Esophagus mucosa (tissue), 1 donor: ENCODE results near the gene RPS21. TPM values are rescaled to one million over a fixed set of nuclear protein-coding genes. Genes with fewer than 3 reads are reported as not detected.

Experiments used
- ATAC-seq: fragments of 200-7000 bp; cut with Tn5 transposase; one replicate; pipeline ENCODE4 v1.9.1; 2020
- total RNA-seq: library from RNA; stranded (reverse); gene quantifications from one replicate; pipeline ENCODE4 v1.2.4, GENCODE V29; 2023
- donor health status: DM: yes; HTN: yes; CAD: no.

The RPS21 gene
- total RNA-seq, 1 donor from 2014 or later, result 1,745 TPM

GRCh38 chr20:62398120-62398821 lies 11.4 kb downstream of the RPS21 start:
- ATAC-seq, result no peak

GRCh38 chr20:62400021-62400420 lies 13.1 kb downstream of the RPS21 start:
- no peak for ATAC-seq

GRCh38 chr20:62400541-62400940 lies 13.6 kb downstream of the RPS21 start:
- no peak for ATAC-seq

- ATAC-seq, result no peak
These were observed 14.5 kb downstream of the RPS21 start for GRCh38 chr20:62401331-62401779.

- no peak for ATAC-seq
These were observed 15.7 kb downstream of the RPS21 start for GRCh38 chr20:62402456-62403150.

DNA sequence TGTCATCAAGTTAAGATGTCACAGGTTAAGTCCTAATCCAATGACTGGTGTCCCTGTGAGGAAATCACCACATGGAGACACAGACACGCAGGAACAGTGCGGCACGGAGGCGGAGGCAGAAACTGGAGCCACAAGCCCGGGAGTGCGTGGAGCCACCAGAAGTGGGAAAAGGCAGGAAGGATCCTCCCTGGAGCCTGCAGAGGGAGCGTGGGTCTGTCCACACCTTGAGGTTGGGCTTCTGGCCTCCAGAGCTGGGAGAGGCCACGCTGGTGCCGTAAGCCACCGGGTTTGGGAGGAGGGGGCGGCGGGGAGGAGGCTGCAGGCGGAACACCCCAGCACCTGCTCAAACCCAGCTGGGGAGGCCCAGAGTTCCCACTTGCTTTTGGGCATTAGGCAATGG lies 16.4 kb downstream of the RPS21 start:
- ATAC-seq, result no peak

DNA sequence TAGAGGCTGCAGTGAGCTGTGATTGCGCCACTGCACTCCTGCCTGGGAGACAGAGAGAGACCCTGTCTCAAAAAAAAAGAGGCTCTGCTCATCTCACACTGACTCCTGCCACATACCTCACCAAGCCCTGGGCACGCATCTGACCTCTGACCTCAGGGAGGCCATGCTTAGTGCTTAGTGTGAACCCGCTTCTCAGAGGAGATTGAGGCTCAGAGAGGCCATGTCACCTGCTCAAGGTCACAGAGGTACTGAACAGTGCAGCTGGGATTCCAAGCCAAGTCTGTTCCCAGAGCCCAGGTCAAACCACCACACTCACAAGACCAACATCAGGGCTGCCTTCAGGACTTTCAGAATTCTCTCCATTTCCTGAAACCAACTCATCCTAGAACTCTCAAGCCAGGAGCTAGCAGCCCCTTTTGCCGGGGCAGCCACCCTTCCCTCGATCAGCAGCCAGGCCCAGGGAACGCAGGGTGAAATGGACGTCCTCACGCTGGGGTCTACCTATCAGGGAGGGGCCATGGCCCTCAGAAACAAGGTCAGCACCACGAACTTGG lies 17.3 kb downstream of the RPS21 start:
- no peak for ATAC-seq

DNA sequence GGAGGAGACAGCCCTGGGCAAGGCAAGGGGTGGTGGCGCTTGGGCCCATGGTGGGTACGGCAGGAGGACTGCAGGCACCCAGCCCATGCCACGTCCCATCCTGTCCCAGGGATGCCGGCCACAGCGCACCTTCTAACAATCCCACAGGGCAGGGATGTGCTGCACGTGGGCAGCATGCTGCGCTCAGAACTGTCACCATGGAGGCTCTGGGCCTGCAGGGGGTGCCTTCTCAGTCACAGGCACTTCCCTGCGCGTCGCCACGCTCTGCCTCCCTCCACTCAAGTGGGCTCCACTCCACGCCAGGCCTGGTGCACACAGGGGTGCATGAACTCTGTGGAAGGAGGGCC lies 17.8 kb downstream of the RPS21 start:
- no peak for ATAC-seq

DNA sequence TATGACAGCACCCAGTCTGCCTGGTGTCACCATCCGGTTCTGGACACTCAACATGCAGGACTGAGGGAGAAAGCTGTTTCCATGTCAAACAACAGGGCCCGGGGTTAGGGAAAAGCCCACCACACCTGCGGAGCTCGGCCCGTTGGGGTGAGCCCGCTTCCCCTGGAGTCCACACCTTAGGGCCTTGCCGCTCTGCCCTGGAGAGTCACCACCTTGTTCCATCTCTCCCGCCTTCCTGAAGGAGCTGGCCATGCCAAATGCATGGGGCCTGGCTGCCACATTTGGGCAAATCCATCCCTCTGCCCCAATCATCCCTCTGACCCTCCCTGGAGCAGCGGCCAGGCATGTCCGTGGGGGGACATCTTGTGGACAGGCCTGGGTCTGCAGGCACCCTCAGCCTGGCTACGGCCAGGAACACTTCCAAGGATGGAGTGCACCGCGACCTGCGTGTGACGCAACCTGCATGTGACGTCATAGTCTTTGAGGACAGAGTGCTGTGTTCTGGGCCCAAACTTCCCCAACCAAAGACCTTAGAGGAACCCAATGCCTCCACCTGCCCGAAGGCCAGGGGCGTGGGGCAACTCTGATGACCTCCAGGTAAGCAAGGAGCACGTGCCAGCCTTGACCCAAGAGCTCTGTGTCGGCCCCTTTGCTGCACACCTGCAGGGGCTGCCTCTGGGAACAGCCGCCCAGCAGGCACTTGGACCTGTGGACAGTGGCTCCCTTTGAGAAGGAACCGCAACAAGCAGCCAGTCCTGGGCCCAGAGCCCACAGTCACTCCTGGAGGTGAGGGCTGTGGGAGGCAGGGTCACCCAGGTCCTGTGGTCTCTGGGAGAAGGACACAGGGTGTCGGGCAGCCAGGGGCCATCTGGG lies 18.4 kb downstream of the RPS21 start:
- ATAC-seq, result no peak

DNA sequence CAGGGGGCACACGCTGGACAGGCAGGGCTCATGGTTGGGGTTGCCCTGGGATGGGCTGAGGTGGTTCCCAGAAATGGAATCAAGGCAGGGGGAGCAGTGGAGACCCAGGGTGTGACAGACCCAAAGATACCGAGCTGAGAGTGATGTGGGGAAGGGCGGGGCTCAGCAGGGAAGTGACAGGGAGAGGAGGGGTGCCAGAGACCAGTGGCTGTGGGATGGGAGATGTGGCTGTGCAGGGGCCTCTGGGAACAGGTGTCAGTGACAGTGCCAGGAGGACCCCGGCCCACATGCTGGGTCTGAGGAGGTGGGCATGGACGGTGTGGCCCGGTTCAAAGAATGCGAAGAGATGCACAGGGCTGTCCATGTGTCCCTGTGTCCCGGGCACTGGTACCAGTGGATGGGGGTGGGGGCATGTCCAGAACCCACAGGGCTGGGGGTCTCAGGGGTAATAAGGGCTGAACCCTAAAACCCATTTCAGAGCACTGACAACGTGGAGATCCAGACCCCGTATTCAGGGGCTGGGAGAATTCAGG lies 19.1 kb downstream of the RPS21 start:
- no peak for ATAC-seq

DNA sequence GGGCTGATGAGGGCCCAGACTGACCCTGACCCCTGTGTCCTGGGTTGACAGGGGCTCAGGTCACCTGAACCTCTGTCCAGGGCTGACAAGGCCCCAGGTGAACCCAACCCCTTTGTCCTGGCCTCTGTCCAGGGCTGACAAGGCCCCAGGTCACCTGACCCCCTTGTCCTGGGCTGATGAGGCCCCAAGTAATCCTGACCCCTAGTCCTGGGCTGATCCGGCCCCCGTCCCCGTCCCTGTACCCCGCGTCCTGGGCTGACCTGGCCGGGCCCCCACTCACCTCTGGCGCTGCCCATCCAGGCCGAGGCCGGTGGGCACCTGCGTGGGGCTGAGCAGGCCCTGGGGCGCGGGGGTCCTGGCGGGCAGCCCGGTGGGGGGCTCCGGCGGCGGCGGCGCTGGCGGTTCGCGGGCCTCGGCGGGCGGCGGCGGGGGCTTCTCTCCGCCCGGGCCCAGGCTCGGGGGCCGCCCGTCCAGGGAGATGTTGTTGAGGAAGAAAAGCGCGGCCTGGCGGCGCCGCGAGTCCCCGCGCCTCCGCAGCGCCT lies 19.8 kb downstream of the RPS21 start:
- ATAC-seq, result no peak

- peak; percentile 85 for ATAC-seq
These were observed 20.5 kb downstream of the RPS21 start, which contains the start of gene CABLES2 for GRCh38 chr20:62407221-62407992. Gene CABLES2 (minus strand): TSS chr20:62407285. CDS start chr20:62407276, 9 bp downstream.

DNA sequence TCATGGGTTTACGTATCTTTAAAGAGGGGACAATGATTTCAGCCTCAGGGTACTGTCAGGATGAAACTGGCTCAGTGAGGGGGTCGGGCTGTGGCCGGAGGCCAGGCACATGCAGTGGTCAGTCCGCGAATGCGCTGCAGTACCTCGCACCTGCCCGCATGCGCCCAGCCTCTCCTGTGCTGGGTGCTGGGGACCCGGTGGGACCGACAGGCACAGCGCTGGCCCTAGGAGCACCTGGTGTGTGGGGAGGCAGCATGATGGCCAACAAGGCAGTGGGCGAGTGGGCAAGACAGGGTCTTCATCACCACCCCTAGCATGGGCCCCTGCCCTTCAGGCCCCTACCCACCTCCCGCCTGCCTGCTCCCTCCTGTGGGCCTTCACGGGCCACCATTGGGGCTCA lies 21.2 kb downstream of the RPS21 start:
- ATAC-seq, result no peak

GRCh38 chr20:62408640-62409039 lies 21.7 kb downstream of the RPS21 start:
- ATAC-seq, result no peak

GRCh38 chr20:62409086-62409853 lies 22.4 kb downstream of the RPS21 start:
- no peak for ATAC-seq

- no peak for ATAC-seq
These were observed 23.2 kb downstream of the RPS21 start for GRCh38 chr20:62409931-62410745.

DNA sequence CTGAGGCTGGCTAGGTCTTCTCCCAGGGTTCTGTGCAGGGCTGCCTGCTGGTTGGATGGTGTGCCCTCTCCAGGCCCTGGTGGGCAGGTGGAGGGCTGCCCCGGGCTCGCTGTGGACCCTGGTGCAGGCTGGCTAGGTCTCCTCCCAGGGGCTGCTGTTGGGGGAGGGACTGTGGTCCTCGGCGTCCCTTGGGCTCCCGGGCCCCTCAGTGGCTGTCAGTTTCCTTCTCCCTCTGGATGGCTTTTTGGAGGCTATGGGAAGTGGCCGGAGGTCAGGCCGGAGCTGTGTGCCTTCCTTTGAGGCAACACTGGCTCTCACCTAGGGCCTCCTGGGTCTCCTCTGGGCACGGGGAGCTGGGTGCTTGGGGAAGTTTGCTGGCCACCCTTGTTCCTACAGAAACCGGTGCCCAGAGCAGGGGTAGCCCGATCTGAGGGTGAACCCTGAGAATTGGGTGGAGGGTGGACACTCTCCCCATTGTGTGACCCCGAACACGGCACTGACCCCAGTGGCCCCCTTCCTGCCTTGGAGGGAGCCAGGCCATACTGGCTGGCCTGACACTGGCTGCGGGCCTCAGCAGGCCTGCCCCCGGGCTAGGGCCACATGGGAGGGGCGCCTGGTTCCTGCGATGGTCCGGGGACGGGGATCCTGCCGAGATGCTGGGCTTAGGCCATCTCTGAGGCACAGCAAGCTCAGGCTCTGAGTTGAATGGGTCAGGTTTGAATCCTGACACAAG lies 24.0 kb downstream of the RPS21 start:
- ATAC-seq, result no peak

DNA sequence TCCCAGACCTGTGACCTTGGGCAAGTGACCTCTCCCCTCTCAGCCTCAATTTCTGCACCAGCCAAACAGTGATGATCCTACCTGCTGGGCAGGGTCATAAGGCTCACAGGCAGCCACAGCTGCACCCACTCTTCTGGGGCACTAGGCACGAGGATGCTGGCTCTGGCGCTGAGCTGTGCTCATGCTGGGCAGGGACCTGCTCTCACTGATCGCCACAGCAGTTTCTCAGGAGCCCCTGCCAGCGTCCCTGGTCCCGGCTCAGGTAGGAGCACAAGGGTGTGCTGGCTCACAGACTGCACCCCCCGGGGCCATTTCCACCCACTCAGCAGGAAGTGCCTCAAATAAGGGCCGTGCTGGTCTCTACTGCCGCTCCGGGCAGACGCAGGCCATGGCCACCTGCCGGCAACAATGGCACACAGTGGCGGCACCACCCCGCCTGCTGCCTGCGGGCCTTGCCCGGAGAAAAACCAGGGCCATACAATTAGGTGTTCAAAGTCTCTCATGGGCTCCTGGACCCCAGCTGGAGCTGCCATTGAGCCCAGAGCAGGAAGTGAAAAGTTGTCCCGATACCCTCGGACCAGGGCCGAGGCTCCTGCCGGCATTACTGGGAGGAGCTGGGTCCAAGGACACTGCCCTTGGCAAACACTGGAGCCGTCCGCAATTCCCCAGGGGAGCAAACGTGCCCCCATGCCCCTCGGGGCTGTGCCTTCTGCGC lies 24.7 kb downstream of the RPS21 start:
- ATAC-seq, result no peak
